HG02571 (cell line): Measurements from ENCODE around the gene ESPL1.
A peak's percentile ranks its signal among the peaks of the same experiment; 100 is the strongest.
"Not testable (repeated sequence)": the region's sequence is repeated elsewhere in the genome, so short reads cannot be mapped to it uniquely, and the experiment has no call there.

Experiments used
- ATAC-seq: cut with Tn5 transposase; IDR thresholded peaks from one replicate; pipeline ENCODE4 v1.9.1; 2021; ENCODE audit warnings: mild to moderate bottlenecking, moderate library complexity; ENCODE audit not compliant: unreplicated experiment

The ESPL1 gene

DNA sequence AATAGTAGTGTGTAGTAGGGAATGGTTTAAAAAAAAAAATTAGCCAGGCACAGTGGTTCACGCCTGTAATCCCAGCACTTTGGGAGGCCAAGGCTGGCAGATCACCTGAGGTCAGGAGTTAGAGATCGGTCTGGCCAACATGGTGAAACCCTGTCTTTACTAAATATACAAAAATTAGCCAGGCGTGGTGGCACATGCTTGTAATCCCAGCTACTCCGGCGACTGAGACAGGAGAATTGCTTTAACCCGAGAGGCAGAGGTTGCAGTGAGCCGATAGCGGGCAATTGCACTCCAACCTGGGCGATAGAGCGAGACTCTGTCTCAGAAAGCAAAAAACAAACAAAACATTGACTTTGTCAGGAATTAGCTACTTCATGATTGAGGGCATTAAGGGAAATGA is 29.0 kb downstream of the ESPL1 start:
- ATAC-seq = not testable (repeated sequence)

- ATAC-seq = no peak
Measured at GRCh38 chr12:53298164-53298563, 30.1 kb downstream of the ESPL1 start.

DNA sequence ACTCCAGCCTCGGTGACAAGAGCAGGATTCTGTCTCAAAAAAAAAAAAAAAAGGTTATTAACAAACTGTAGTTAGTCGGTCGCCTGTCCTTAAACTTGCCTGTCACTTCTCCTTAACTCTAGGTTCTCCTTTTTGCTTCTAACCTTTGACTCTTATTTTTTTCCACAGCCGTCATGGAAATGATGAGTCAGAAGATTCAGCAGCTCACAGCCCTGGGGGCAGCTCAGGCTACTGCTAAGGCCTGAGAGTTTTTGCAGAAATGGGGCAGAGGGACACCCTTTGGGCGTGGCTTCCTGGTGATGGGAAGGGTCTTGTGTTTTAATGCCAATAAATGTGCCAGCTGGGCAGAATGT is 31.0 kb downstream of the ESPL1 start:
- no peak for ATAC-seq

- peak; percentile 69 for ATAC-seq
Measured at GRCh38 chr12:53299454-53300180, 31.5 kb downstream of the ESPL1 start, which contains the start of gene MYG1. MYG1 (plus strand) TSS chr12:53299695; CDS start chr12:53299738, 43 bp downstream.

DNA sequence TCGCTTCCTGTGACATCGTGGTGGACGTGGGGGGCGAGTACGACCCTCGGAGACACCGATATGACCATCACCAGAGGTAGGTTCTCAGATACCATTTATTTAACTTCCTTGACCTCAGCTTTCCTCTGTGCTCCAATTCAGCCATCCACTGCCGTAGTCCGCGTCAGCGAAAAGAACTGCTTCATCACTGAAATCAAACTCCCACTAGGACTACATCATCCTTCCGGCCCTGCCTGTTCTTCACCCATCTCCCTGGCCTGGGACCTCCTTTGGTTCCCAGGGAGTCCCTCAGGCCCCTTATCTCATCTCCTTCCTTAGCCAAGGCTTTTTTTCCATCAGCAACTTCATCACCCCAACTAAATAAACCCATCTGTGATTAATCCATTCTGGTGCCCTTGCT is 32.1 kb downstream of the ESPL1 start:
- ATAC-seq = no peak

DNA sequence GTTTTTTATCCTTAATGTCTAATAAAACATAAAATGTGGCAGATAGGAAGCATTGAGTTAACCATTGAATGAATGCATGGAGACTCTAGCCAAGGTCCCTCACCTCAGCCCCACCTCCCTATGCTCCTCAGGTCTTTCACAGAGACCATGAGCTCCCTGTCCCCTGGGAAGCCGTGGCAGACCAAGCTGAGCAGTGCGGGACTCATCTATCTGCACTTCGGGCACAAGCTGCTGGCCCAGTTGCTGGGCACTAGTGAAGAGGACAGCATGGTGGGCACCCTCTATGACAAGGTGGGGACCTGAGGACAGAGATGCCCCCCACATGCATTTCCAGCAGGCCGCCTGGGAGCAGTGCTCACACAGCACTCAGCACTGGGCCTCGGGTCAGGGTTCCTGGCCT is 34.8 kb downstream of the ESPL1 start:
- no peak for ATAC-seq

DNA sequence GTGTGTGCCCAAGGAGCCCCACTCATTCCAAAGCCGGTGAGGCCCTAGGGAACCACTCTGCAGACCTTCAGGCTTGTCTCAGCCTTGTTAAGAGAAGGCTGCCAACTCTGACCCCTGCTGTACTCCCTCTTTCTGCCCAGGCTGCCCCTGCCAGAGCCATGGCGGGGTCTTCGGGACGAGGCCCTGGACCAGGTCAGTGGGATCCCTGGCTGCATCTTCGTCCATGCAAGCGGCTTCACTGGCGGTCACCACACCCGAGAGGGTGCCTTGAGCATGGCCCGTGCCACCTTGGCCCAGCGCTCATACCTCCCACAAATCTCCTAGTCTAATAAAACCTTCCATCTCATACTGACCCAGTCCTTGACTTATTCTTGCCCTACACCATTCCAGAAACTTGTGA is 38.7 kb downstream of the ESPL1 start:
- no peak for ATAC-seq

DNA sequence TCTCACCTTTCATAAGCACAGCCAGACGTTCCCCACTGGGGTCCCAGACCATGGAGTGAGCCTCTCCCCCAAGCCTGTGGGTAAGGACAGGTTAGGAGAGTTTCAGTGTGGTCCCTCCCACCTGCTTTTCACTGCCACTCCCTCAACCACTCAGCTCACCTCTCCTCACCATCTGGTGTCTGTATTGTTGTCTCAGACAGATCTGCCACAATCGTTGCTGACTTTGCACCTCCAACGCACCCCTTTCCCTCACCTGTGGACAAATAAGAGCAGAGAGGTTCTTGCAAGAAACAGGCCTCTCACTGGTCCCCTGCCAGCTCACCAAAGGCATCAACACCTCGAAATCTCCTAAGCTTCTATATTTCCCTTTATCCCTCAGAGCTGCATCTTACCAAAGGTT is 40.2 kb downstream of the ESPL1 start:
- ATAC-seq = no peak

- ATAC-seq = no peak
Measured at GRCh38 chr12:53313996-53314395, 45.9 kb downstream of the ESPL1 start.

DNA sequence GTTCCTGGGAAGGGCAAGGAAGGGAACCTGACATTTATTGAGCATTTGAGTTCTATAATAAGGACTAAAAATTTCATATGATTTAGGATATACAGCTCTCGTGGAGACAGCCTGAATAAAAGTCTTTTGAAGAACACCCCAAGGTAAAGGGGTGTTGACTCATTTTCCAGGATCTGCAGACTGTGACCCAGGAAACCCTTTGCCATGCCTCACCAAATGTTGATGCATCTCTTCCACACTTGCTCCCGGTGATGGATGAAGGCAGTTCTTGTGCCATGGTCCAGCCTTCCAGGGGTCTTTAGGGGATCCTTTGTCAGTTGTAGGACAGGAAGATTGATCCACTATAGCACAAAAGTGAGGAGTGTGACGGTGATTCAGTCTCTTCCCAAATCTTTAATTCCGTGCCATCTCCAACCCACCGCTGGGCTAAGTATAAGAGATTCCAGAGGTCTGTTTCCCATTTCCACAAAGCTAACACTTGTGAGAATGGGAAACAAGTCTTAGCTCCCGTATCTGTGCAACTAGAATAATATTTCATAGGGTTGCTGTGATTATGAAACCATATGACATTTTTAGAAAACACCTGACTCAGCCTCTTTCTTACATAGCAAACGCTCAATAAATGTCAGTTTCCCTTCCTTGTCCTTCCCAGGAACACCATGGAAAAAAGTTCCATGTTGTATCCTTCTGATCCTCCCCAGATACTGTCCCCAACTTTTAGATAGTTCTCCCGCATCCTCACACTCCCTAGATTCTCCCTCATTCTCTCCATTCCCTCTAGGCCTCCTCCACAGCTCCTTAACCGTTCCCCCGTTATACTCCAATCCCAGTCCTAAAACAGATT is 52.5 kb downstream of the ESPL1 start:
- ATAC-seq = no peak

GRCh38 chr12:53324113-53324778 is 56.1 kb downstream of the ESPL1 start:
- ATAC-seq = no peak

- peak; percentile 59 for ATAC-seq
Measured at GRCh38 chr12:53324779-53325510, 56.8 kb downstream of the ESPL1 start.

DNA sequence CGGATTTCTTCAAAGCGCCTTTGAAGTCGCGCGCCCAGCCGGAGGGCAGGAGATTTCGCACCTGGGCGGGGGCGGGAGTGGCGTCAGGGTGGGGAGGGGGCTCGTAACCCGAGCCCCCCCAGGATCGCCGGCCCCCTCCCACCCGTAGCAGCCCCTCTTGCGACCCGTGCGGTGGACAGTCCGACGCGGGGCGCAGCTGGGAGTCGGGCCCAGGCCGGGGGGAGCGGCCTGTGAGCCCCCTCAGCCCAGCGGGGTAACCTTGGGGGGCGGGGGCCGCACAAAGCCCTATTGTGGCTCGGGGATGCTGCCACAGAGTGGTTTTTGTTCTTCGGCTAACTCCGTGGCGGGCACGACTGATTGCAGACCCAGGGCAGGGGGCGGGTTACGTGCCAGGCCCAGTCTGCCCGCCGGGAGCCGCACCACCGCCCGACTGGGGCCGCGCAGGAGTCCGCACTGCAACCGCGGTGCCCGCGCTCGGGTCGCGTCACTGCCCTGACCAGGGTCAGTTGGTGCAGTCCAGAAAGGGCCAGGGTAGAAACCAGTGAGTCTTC is 57.5 kb downstream of the ESPL1 start:
- ATAC-seq = no peak

- ATAC-seq = no peak
Measured at GRCh38 chr12:53326460-53327185, 58.5 kb downstream of the ESPL1 start.

DNA sequence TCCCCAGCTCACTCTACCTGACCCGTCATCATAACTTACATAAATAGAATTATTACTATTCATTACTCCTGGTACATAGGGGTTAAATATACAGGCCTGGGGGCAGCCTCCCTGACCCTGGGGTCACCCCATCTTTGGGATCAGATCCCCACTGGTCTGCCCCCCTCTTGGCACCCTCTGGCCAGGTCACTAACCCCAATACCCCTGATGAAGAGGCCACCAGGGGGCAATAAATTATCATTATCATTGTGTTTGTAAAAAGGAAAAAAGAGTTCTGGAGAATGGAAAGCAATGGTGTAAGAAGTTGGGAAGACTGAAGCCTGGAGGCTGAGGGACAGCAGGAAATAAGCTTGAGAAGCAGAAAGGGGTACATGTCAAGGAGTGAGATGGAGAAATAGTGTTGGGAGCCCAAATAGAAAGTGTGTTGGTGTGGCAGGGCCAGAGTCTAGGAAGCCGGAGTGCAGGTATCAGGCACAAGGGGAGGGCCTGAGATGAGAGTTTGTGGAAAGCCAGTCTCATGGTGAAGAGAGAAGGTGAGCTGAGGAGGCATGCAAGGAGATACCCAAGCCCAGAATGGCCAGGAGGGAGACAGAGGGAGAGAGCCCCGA is 59.4 kb downstream of the ESPL1 start:
- no peak for ATAC-seq

- no peak for ATAC-seq
Measured at GRCh38 chr12:53328043-53328435, 59.9 kb downstream of the ESPL1 start.

GRCh38 chr12:53330671-53331070 is 62.6 kb downstream of the ESPL1 start:
- ATAC-seq = no peak

- ATAC-seq = not testable (repeated sequence)
Measured at GRCh38 chr12:53332339-53332738, 64.2 kb downstream of the ESPL1 start.

GRCh38 chr12:53332744-53333143 is 64.6 kb downstream of the ESPL1 start:
- no peak for ATAC-seq

DNA sequence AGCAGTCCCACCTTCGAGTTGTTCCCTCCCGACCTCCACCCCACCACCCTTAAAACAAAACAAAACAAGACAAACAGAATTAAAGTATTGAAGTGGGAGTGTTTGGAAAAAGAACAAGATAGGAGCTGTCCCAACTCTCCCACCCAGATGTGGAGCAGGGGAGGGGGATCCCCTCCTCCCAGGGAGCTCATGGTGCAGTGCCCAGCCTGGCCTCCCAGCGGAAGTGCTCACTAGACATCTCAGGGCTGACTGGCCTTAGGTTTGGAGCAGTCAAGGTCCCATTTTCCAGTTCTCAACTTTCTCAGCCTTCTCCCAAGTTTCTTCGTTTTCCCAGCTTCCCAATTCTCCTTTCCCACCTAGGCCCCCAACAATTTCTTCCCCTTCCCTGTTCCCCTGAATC is 65.2 kb downstream of the ESPL1 start:
- no peak for ATAC-seq
